ENCODE data around the gene TCAP.

The TCAP gene

GRCh38 chr17:39651923-39652586 is 13.1 kb upstream of the TCAP start:
- WGBS, 2 experiments: 76 to 82% methylated on average over 8 of the region's 8 CpGs
- peaks cover 35% of the 10 kb centered on the region for H3K4me1 ChIP-seq (ENCODE audit: control insufficient read depth, insufficient read depth, low read length)
- H3K27ac ChIP-seq (ENCODE audit: insufficient read depth, low read depth, low read length, poor library complexity, severe bottlenecking): peak overlapping the region; percentile 79
- H3K36me3 ChIP-seq (ENCODE audit: control insufficient read depth, insufficient read depth, low read length): no peaks in the 10 kb centered on the region
- no peak overlapping the region for H3K4me3 ChIP-seq (ENCODE audit: insufficient read depth, low read depth, low read length)
- H3K9me3 ChIP-seq (ENCODE audit: control insufficient read depth, low read length): no peaks in the 10 kb centered on the region
- no peaks in the 10 kb centered on the region for H3K27me3 ChIP-seq (ENCODE audit: control insufficient read depth, insufficient read depth, low read length, poor library complexity, severe bottlenecking)

GRCh38 chr17:39652587-39653315 is 12.4 kb upstream of the TCAP start:
- Histone ChIP-seq H3K27me3 (ENCODE audit: control insufficient read depth, insufficient read depth, low read length, poor library complexity, severe bottlenecking) (no peaks in the 10 kb centered on the region), H3K4me3 (ENCODE audit: insufficient read depth, low read depth, low read length) (peak overlapping the region; percentile 15), H3K9me3 (ENCODE audit: control insufficient read depth, low read length) (no peaks in the 10 kb centered on the region), H3K27ac (ENCODE audit: insufficient read depth, low read depth, low read length, poor library complexity, severe bottlenecking) (peak overlapping the region; percentile 79), H3K4me1 (ENCODE audit: control insufficient read depth, insufficient read depth, low read length) (peaks cover 35% of the 10 kb centered on the region), H3K36me3 (ENCODE audit: control insufficient read depth, insufficient read depth, low read length) (peaks cover 2% of the 10 kb centered on the region)
- 30 to 31% methylated on average over 7 of the region's 7 CpGs for WGBS, 2 experiments

- Histone ChIP-seq H3K27me3 (ENCODE audit: control insufficient read depth, insufficient read depth, low read length, poor library complexity, severe bottlenecking) (no peaks in the 10 kb centered on the region), H3K4me1 (ENCODE audit: control insufficient read depth, insufficient read depth, low read length) (peaks cover 35% of the 10 kb centered on the region), H3K9me3 (ENCODE audit: control insufficient read depth, low read length) (no peaks in the 10 kb centered on the region), H3K36me3 (ENCODE audit: control insufficient read depth, insufficient read depth, low read length) (peaks cover 4% of the 10 kb centered on the region), H3K4me3 (ENCODE audit: insufficient read depth, low read depth, low read length) (peak overlapping the region; percentile 15), H3K27ac (ENCODE audit: insufficient read depth, low read depth, low read length, poor library complexity, severe bottlenecking) (peak overlapping the region; percentile 79)
- 79 to 81% methylated on average over 12 of the region's 12 CpGs for WGBS, 2 experiments
These were observed 11.9 kb upstream of the TCAP start for GRCh38 chr17:39653316-39653661.

DNA sequence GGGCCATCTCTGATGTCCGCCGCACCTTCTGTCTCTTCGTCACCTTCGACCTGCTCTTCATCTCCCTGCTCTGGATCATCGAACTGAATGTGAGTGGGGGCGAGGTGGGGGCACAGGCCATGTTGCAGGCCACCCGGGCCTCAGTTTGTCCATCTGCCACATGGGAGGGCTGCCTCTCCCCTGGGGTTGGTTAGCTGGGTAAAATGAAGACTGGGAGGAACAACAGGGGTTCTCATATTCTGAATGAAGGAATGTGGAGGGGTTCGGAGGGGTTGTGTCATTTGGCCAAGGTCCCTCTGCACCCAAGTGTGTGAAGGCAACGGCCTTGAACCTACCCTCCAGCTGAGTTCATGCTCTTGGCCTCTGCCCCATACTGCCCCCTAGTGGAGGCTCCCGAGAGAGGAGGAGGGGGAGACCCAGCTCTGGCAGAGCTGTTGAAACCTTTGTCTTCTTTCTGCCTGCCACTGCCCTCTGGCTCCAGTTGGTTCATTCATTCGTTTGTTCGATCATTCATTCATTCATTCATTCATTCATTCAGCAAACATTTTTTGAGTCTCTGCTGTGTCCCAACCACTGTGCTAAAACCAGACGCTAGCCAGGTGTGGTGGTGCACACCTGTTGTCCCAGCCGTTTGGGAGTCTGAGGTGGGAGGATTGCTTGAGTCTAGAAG is 11.4 kb upstream of the TCAP start:
- peaks cover 4% of the 10 kb centered on the region for H3K36me3 ChIP-seq (ENCODE audit: control insufficient read depth, insufficient read depth, low read length)
- H3K27me3 ChIP-seq (ENCODE audit: control insufficient read depth, insufficient read depth, low read length, poor library complexity, severe bottlenecking): no peaks in the 10 kb centered on the region
- H3K9me3 ChIP-seq (ENCODE audit: control insufficient read depth, low read length): no peaks in the 10 kb centered on the region
- 82% methylated on average over 14 of the region's 14 CpGs for WGBS, 2 experiments
- H3K4me3 ChIP-seq (ENCODE audit: insufficient read depth, low read depth, low read length): no peak overlapping the region
- peaks cover 35% of the 10 kb centered on the region for H3K4me1 ChIP-seq (ENCODE audit: control insufficient read depth, insufficient read depth, low read length)
- H3K27ac ChIP-seq (ENCODE audit: insufficient read depth, low read depth, low read length, poor library complexity, severe bottlenecking): no peak overlapping the region

- peaks cover 35% of the 10 kb centered on the region for H3K4me1 ChIP-seq (ENCODE audit: control insufficient read depth, insufficient read depth, low read length)
- H3K27me3 ChIP-seq (ENCODE audit: control insufficient read depth, insufficient read depth, low read length, poor library complexity, severe bottlenecking): no peaks in the 10 kb centered on the region
- H3K4me3 ChIP-seq (ENCODE audit: insufficient read depth, low read depth, low read length): no peak overlapping the region
- whole genome bisulfite sequencing, 2 experiments: 89 to 93% methylated on average over 2 of the region's 2 CpGs
- no peak overlapping the region for H3K27ac ChIP-seq (ENCODE audit: insufficient read depth, low read depth, low read length, poor library complexity, severe bottlenecking)
- H3K36me3 ChIP-seq (ENCODE audit: control insufficient read depth, insufficient read depth, low read length): peaks cover 4% of the 10 kb centered on the region
- H3K9me3 ChIP-seq (ENCODE audit: control insufficient read depth, low read length): no peaks in the 10 kb centered on the region
These were observed 10.0 kb upstream of the TCAP start for GRCh38 chr17:39655105-39655504.

GRCh38 chr17:39658346-39658745 is 6.8 kb upstream of the TCAP start:
- 89 to 90% methylated on average over 11 of the region's 11 CpGs for WGBS, 2 experiments

GRCh38 chr17:39658760-39659159 is 6.4 kb upstream of the TCAP start:
- Histone ChIP-seq H3K27ac (ENCODE audit: insufficient read depth, low read depth, low read length, poor library complexity, severe bottlenecking) (no peak overlapping the region), H3K4me3 (ENCODE audit: insufficient read depth, low read depth, low read length) (no peak overlapping the region), H3K4me1 (ENCODE audit: control insufficient read depth, insufficient read depth, low read length) (peaks cover 21% of the 10 kb centered on the region), H3K9me3 (ENCODE audit: control insufficient read depth, low read length) (no peaks in the 10 kb centered on the region), H3K27me3 (ENCODE audit: control insufficient read depth, insufficient read depth, low read length, poor library complexity, severe bottlenecking) (no peaks in the 10 kb centered on the region), H3K36me3 (ENCODE audit: control insufficient read depth, insufficient read depth, low read length) (peaks cover 4% of the 10 kb centered on the region)
- WGBS, 2 experiments: 85 to 87% methylated on average over 3 of the region's 3 CpGs

More at GRCh38 chr17:39658346-39658745, 6.8 kb upstream of the TCAP start:
- peaks cover 23% of the 10 kb centered on the region for H3K4me1 ChIP-seq (ENCODE audit: control insufficient read depth, insufficient read depth, low read length)
- H3K9me3 ChIP-seq (ENCODE audit: control insufficient read depth, low read length): no peaks in the 10 kb centered on the region
- peaks cover 4% of the 10 kb centered on the region for H3K36me3 ChIP-seq (ENCODE audit: control insufficient read depth, insufficient read depth, low read length)
- no peak overlapping the region for H3K27ac ChIP-seq (ENCODE audit: insufficient read depth, low read depth, low read length, poor library complexity, severe bottlenecking)
- no peaks in the 10 kb centered on the region for H3K27me3 ChIP-seq (ENCODE audit: control insufficient read depth, insufficient read depth, low read length, poor library complexity, severe bottlenecking)
- no peak overlapping the region for H3K4me3 ChIP-seq (ENCODE audit: insufficient read depth, low read depth, low read length)

DNA sequence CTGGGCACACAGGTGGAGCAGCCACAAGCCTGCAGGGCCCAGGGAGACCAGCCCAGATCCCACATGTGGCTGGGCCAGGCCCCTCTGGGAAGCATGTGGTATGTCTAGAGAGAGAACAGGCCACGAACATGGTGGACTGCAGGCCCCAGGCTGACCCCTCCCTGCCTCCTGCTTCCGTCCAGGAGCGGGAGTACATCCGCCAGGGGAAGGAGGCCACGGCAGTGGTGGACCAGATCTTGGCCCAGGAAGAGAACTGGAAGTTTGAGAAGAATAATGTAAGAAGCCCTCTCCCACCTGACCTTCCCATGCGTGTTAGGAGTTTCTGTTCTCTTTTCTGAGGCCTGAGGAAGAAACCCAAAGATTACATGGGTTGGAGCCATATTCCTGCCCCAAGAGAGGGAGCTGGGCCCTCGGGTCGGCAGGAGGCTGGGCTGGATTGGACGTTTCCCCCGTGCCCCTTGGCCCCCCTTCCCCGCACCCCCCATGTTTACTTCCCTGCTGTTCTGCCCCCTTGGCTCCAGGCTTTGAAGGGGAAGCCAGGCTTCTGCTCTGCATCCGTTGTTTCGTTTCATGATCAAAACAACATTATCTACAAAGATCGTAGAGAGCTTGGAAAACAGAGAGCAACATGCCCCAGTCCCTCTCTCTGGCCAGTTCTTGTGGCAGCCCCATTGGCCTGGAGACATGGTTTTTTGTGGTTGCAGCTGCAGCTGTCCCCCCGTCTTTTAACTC is 5.7 kb upstream of the TCAP start:
- Histone ChIP-seq H3K36me3 (ENCODE audit: control insufficient read depth, insufficient read depth, low read length) (peaks cover 4% of the 10 kb centered on the region), H3K27ac (ENCODE audit: insufficient read depth, low read depth, low read length, poor library complexity, severe bottlenecking) (no peak overlapping the region)

GRCh38 chr17:39660011-39660360 is 5.2 kb upstream of the TCAP start:
- Histone ChIP-seq H3K36me3 (ENCODE audit: control insufficient read depth, insufficient read depth, low read length) (peaks cover 4% of the 10 kb centered on the region), H3K27ac (ENCODE audit: insufficient read depth, low read depth, low read length, poor library complexity, severe bottlenecking) (no peak overlapping the region), H3K27me3 (ENCODE audit: control insufficient read depth, insufficient read depth, low read length, poor library complexity, severe bottlenecking) (no peaks in the 10 kb centered on the region), H3K4me3 (ENCODE audit: insufficient read depth, low read depth, low read length) (no peak overlapping the region), H3K4me1 (ENCODE audit: control insufficient read depth, insufficient read depth, low read length) (peaks cover 18% of the 10 kb centered on the region), H3K9me3 (ENCODE audit: control insufficient read depth, low read length) (no peaks in the 10 kb centered on the region)
- 93 to 94% methylated on average over 5 of the region's 5 CpGs for WGBS, 2 experiments

More for the DNA sequence above, 5.7 kb upstream of the TCAP start:
- 83 to 85% methylated on average over 15 of the region's 15 CpGs for WGBS, 2 experiments
- H3K9me3 ChIP-seq (ENCODE audit: control insufficient read depth, low read length): no peaks in the 10 kb centered on the region
- no peak overlapping the region for H3K4me3 ChIP-seq (ENCODE audit: insufficient read depth, low read depth, low read length)
- H3K27me3 ChIP-seq (ENCODE audit: control insufficient read depth, insufficient read depth, low read length, poor library complexity, severe bottlenecking): no peaks in the 10 kb centered on the region
- H3K4me1 ChIP-seq (ENCODE audit: control insufficient read depth, insufficient read depth, low read length): peaks cover 21% of the 10 kb centered on the region

Data from ectodermal cell (in vitro differentiated cells).